ENCODE data around the gene SCAF4.

- no peak for TF ChIP-seq CEBPB (IDR thresholded peaks at IDR 0.05)
- TF ChIP-seq POLR2A (IDR thresholded peaks at IDR 0.05; ENCODE audit: low read length) = peak; percentile 90
- no peak for TF ChIP-seq ELK1 (IDR thresholded peaks at IDR 0.05; ENCODE audit: low read depth, low read length)
- TF ChIP-seq MYC (IDR thresholded peaks at IDR 0.05; ENCODE audit: borderline replicate concordance, low read length) = no peak
These were observed at the start of gene SCAF4 for GRCh38 chr21:31731857-31732596.

Measured in A549 (cell line).